Peyer's patch (tissue), 4 donors: Measurements from ENCODE around the gene CLEC7A.

Experiments
- CTCF ChIP-seq, 6 experiments: fragments of 450-650 bp in 4 of 6; fragments of 200-600 bp in 2 of 6; sonication (generic) in 1 of 6; IDR thresholded peaks; one replicate each; pipeline ENCODE4 v1.5.1; 2017 to 2019; ENCODE audit warnings: antibody characterized with exemption in 6 of 6, mild to moderate bottlenecking in 3 of 6, moderate library complexity in 1 of 6
- POLR2A ChIP-seq, 2 donors: fragments of 450-650 bp; IDR thresholded peaks; one replicate each; pipeline ENCODE4 v1.5.1; 2017; ENCODE audit warnings: antibody characterized with exemption in 2 of 2, mild to moderate bottlenecking in 2 of 2, moderate library complexity in 2 of 2

GRCh38 chr12:10068644-10069043 is 61.4 kb downstream of the CLEC7A start:
- TF ChIP-seq CTCF (IDR thresholded peaks at IDR 0.05): no peak
- no peak for TF ChIP-seq POLR2A (IDR thresholded peaks at IDR 0.05)
